ENCODE data around the gene PHC1. TPM values are rescaled to one million over a fixed set of nuclear protein-coding genes. Genes with fewer than 3 reads are reported as not detected.
"Not testable (repeated sequence)": the region's sequence is repeated elsewhere in the genome, so short reads cannot be mapped to it uniquely, and the experiment has no call there.

Gene PHC1
- total RNA-seq, 1 donor from 2014 or later = 6.5 TPM

GRCh38 chr12:8909752-8910151, 4.6 kb upstream of the PHC1 start:
- no peak for DNase-seq (ENCODE audit: low read depth in 2 of 2)

- DNase-seq (ENCODE audit: low read depth in 2 of 2) = no peak
Measured at GRCh38 chr12:8911606-8912268, 2.6 kb upstream of the PHC1 start.

GRCh38 chr12:8912914-8913313, 1.4 kb upstream of the PHC1 start:
- no peak for DNase-seq (ENCODE audit: low read depth in 2 of 2)

GRCh38 chr12:8913702-8914032, 642 bp upstream of the PHC1 start:
- no peak for DNase-seq (ENCODE audit: low read depth in 2 of 2)

GRCh38 chr12:8914716-8915526, 612 bp downstream of the PHC1 start:
- peak in 1 of 2 donors; percentile 70 for DNase-seq (ENCODE audit: low read depth in 2 of 2)

- no peak for DNase-seq (ENCODE audit: low read depth in 2 of 2)
Measured at GRCh38 chr12:8916154-8916553, 1.8 kb downstream of the PHC1 start.

- no peak for DNase-seq (ENCODE audit: low read depth in 2 of 2)
Measured at GRCh38 chr12:8917031-8917430, 2.7 kb downstream of the PHC1 start.

GRCh38 chr12:8917751-8918150, 3.4 kb downstream of the PHC1 start:
- no peak for DNase-seq (ENCODE audit: low read depth in 2 of 2)

GRCh38 chr12:8919643-8920042, 5.3 kb downstream of the PHC1 start:
- not testable (repeated sequence) for DNase-seq (ENCODE audit: low read depth in 2 of 2)

GRCh38 chr12:8922544-8922943, 8.2 kb downstream of the PHC1 start:
- DNase-seq (ENCODE audit: low read depth in 2 of 2) = no peak

GRCh38 chr12:8930655-8931323, 16.5 kb downstream of the PHC1 start:
- DNase-seq (ENCODE audit: low read depth in 2 of 2) = not testable (repeated sequence)

GRCh38 chr12:8932464-8932863, 18.2 kb downstream of the PHC1 start:
- not testable (repeated sequence) for DNase-seq (ENCODE audit: low read depth in 2 of 2)

GRCh38 chr12:8934080-8934479, 19.8 kb downstream of the PHC1 start:
- not testable (repeated sequence) for DNase-seq (ENCODE audit: low read depth in 2 of 2)

GRCh38 chr12:8936735-8937134, 22.4 kb downstream of the PHC1 start:
- DNase-seq (ENCODE audit: low read depth in 2 of 2) = no peak

- not testable (repeated sequence) for DNase-seq (ENCODE audit: low read depth in 2 of 2)
Measured at GRCh38 chr12:8937842-8938442, 23.6 kb downstream of the PHC1 start.

GRCh38 chr12:8941691-8942478, 27.6 kb downstream of the PHC1 start:
- DNase-seq (ENCODE audit: low read depth in 2 of 2) = no peak

GRCh38 chr12:8943565-8944186, 29.4 kb downstream of the PHC1 start:
- DNase-seq (ENCODE audit: low read depth in 2 of 2) = no peak

GRCh38 chr12:8946733-8947132, 32.4 kb downstream of the PHC1 start:
- no peak for DNase-seq (ENCODE audit: low read depth in 2 of 2)

- no peak for DNase-seq (ENCODE audit: low read depth in 2 of 2)
Measured at GRCh38 chr12:8947737-8948136, 33.4 kb downstream of the PHC1 start.

- peak in 1 of 2 donors; percentile 29 for DNase-seq (ENCODE audit: low read depth in 2 of 2)
Measured at GRCh38 chr12:8948701-8949341, 34.5 kb downstream of the PHC1 start.

Data from dermis microvascular lymphatic vessel endothelial cell (primary cell).